Measurements from ENCODE around the gene PDP2.
"Not testable (repeated sequence)": the region's sequence is repeated elsewhere in the genome, so short reads cannot be mapped to it uniquely, and the experiment has no call there.

The PDP2 gene

DNA sequence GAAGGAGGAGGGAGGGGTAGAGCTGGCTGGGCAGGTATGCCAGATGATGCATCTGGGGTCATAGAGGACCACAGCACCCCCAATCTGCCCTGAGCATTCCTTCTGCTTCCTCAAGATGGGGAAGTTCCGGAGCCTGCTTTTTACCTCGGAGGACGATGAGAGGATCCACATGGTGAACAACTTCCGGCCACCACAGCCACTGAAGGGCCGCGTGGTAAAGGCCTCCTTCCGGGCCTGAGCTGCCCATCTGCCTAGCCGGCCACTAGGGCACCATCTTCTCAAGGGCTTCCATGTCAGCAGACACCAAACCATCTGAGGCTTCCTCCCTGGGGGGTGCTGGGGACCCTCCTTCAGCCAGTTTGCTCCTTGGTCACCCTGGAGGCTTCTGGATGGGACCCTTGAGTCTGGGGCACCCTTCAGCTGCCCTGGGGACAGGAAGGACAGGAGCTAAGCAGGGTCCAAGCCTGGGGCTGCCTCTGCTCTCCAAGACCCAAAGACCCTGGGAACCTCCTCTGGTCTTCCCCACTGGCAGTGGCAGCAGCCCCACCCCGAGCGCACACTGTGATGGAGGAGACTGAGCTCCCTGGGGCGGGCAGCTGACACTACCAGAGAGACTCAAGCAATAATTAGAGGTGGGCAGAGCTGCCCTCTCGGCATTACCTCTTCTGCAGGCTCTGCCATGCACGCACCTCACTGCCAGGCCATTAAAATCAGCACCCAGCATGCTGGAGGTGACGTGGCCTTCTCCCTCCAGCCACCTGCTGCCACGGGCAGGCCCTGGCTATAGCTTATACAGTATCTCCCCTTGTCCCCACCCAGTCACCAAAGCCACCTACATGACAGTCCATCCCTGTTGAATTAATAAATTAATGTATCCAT is 26.8 kb upstream of the PDP2 start:
- no peak for DNase-seq (ENCODE audit: low spot score)

DNA sequence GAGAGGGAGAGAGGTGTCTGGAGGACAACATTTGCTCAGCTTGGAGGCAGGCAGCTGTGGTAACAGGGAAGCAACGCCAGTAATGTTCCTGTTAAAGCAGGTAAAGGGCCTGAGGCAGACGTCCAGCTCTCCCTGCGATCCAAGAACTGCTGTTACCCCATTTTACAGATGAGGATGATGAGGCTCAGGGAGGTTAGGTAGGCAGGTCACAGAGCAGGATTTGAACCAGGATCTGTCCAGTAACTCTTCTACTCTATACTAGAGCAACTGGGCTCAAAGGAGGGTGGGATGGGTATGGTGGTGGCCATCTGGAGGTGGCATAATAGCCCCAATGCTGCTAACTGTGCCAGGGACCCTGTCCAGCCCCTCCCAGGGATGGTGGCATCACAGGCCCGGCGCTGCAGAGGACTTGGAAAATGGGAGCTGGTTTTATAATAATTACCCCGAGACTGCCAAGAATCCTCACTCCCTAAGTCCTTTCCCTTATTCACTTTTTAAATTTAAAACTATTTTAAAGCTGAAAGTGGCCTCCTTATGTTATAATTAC is 24.1 kb upstream of the PDP2 start:
- DNase-seq (ENCODE audit: low spot score): no peak

DNA sequence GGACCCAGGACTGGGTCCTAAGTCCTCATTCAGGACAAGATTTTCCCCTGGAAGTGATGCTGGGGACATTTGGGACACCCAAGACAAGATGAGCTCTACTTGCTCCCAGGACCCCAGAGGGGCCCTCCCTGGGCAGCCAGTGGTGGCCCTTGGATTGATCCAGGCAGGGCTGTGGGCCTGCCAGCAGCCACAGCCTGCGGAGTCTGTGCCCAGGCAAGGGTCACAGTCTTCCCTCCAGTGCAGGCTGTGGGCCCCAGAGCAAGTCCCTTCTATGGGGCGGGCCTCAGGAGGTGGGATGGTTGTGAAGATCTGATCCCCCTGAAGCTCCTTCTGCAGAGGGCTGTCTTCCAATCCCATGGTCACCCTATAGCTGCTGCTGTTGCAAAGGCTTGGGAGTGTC is 23.5 kb upstream of the PDP2 start:
- no peak for DNase-seq (ENCODE audit: low spot score)

DNA sequence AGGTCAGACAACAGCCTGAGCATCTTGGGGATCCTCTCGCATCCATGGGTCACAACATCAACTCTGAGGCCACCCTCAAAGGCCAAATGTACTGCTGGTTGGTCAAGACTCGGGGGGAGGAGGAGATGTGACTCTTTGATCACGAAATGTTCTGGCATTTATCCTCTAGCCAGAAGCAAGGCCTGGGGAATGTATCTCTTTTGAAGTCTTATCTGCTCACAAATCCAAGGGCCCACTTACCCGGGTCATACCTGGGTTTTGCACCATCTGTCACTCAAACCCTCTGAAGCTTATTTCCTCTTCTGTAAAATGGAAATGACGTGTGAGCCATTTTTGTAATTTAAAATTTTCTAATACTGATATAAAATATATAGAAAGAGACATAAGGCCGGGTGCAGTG is 22.9 kb upstream of the PDP2 start:
- no peak for DNase-seq (ENCODE audit: low spot score)

DNA sequence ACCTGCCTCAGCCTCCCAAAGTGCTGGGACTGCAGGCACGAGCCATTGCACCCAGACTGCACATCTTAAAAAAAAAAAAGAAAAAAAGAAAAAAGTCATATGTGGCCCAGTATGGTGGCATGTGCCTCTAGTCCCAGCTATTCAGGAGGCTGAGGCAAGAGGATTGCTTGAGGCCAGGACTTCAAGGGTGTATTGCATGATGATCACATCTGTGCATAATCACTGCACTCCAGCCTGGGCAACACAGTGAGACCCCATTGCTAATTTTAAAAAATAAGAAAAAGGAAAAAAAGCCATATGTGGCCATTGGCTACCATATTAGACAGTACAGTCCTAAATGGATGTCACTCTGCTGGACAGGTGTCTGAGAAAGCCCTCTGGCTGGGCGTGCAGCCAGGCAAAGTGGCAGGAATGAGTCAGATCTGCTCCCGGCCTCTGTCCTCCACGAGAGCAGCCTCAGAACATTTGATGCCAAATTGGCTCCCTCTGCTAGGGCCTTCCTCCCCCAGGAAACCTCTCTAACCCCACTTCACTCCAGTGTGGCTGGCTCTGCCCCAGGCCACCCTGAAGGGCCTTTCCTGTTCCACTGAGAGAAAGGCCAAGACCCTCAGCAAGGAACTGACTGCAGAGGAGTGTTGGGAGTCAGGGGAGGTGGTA is 21.4 kb upstream of the PDP2 start:
- peak; percentile 85 for DNase-seq (ENCODE audit: low spot score)

DNA sequence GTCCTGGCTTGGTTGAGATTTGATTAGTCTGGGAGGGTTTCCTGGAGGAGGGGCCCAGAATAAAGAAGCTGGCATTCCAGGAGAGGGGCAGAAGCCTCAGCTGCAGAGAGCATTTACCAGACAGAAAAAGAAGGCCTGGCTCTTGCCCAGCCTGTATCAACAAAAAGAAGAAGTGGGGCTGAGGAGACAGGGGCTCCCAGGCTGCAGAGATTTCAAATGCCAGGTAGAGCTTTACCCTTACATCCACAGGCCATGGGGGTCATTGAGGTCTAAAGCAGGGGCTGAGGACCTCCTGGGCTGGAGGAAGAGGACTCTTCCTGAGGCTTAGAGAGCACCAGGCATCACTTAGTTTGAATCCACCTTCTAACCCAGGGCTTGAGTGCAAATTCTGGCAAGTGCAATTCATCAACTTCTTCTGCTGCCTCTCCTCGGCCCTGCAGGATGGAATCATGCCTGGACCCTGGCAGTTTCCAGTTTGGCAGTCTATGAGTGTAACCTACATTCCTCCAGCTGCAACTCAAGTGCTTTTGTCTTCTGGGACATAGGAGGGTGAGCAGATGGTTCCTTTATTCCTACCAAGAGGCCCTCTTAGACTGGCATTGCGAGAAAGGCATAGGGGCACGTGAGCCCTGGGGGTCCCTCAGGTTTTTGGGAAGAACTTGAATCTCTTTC is 20.8 kb upstream of the PDP2 start:
- no peak for DNase-seq (ENCODE audit: low spot score)

DNA sequence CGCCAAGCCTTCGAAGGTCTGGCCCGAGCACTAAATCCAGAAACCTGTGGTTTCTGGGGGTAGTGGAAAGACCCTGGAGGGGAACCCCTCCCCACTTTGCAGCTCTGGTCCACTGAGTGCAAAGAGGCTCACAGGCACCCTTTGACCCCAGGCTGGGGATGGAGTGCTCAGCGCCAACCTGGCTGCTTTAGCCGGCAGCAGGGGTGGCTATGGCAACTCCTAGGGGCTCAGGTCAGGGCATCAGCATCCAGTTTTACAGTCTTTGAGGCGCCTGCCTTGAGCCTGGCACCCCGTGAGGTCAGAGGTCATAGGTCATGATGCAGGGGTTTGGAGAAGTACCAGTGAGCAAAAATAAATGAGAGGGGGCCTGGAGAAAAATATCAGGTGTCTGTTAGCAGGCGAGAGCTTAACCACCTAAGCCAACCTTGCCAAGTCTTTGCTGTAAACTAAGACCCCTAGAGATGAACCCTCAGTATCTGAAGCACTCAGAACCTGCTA is 18.2 kb upstream of the PDP2 start:
- DNase-seq (ENCODE audit: low spot score): no peak

DNA sequence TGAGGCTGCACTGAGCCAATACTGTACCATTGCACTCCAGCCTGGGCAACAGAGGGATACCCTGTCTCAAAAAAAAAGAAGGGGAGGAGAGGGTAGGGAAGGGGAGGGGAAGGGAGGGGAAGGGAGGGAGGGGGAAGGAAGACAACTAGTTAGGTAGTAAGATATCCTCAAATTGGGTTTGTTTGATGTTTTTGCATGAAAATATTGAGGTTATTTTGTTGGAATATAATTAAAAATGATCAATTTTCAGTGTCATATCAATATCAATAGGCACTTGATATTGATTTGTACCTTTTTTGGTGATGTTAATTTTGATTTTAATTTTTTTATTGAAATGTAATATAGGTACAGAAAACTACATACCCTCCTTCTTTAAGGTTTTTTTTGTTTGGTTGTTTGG is 16.6 kb upstream of the PDP2 start:
- DNase-seq (ENCODE audit: low spot score): no peak

DNA sequence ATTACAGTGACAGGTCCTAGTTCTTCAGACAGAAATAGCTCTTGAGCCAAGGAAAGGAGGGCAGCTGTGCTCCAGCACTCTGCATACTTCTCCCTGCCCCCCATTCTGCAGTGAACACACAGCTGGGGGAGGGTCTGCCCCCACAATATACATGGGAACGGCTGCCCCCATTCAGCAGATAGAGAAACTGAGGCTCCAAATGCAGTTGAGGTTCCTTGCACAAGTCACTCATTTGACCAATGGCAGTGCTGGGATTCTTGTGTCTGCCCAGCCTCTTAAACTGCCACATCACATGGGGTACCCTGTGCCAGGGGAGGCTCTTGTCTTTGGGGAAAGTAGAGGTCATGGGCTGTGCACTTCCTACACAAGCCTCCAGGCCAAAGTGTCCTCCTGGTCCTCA is 10.9 kb upstream of the PDP2 start:
- no peak for DNase-seq (ENCODE audit: low spot score)

DNA sequence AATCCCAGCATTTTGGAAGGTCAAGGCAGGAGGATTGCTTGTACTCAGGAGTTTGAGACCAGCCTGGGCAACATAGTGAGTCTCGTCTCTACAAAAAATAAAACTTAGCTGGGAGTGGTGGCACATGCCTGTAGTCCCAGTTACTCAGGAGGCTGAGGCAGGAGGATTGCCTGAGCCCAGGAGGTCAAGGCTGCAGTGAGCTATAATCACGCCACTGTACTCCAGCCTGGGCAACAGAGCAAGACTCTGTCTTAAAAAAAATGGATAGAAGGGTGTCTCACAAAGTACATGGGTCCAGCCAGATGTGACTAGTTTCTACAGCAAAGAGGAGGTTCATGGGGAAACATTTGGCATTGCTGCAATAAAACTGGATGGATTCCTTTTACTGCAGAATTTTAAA is 9.0 kb upstream of the PDP2 start:
- DNase-seq (ENCODE audit: low spot score): not testable (repeated sequence)

DNA sequence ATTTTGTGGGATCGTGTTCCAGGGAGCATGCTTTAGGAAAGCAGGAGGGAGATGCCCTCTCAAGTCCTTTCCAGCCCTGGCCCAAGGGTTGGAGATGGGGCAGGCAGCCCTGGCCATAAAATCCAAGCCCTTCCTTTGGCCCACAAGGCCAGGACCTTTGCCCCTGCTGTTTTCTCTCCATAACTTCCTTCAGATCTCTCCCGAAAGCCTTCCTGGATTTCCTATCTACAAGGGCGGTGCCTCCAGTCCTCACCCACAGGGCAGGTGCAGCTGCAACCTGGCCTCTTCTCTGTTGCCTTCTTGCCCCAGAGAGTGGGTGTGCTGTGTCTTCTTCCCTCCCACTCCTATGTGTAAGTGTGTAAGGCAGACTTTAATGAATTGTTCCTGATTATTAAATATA is 8.5 kb upstream of the PDP2 start:
- no peak for DNase-seq (ENCODE audit: low spot score)

DNA sequence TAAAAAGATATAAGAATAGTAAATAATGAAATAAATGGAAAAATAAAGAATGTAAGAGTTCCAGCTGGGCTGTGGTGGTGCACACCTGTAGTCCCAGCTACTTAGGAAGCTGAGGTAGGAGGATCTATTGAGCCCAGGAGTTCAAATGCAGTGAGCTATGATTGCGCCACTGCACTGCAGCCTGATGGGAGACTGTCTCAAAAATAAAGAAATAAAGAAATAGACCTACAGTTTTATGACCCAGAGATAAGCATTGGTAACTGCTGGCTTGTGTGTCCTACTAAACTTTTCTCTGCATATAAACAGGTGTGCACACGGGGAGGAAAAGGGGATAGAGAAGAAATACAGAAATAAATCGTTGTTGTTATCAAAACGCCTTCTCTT is 7.8 kb upstream of the PDP2 start:
- DNase-seq (ENCODE audit: low spot score): no peak

DNA sequence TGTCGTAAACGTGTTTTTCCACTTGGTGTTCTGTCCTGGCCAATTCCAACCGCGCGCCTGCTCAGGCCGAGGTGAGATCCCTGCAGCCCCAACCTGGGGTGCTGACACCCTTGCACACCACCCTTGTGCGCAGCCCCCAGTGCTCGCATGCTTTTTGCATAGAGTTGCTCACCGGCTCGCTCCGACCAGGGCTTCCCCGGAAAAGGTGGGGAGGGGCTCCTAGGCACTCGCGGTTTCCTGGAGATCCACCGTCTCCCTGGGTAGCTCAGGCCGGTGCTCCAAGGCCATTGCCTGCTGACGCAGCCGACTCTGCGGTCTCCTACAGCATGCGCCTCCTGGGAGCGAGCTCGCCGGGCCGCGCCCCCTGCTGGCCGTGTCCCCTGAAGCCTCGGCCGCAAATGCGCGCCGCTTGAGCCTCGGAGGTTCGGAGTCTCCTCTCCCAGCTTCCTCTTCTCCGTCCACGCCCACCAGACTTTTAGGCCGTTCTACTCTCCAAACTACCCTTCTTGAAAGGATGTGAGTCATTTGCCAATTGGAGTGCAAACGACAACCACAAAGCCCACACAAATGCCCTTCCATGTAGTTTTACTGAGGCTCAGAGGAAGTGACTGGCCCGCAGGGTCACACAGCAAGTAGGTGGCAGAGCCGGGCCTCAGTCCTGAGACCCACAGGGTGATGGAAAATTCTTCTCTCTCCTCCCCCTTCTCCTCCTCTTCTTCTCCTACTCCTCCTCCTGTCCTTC is 7.2 kb upstream of the PDP2 start:
- DNase-seq (ENCODE audit: low spot score): peak; percentile 94

DNA sequence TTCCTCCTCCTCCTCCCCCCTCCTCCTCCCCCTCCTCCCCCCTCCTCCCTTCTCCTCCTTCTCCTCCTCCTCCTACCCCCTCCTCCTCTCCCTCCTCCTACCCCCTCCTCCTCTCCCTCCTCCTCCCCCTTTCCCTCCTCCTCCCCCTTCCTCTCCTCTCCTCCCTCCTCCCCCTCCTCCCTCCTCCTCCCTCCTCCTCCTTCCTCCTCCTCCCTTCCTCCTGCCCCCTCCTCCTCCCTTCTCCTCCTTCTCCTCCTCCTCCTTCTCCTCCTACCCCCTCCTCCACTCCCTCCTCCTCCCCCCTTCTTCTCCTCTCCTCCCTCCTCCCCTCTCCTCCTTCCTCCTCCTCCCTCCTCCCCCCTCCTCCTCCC is 6.6 kb upstream of the PDP2 start:
- no peak for DNase-seq (ENCODE audit: low spot score)

DNA sequence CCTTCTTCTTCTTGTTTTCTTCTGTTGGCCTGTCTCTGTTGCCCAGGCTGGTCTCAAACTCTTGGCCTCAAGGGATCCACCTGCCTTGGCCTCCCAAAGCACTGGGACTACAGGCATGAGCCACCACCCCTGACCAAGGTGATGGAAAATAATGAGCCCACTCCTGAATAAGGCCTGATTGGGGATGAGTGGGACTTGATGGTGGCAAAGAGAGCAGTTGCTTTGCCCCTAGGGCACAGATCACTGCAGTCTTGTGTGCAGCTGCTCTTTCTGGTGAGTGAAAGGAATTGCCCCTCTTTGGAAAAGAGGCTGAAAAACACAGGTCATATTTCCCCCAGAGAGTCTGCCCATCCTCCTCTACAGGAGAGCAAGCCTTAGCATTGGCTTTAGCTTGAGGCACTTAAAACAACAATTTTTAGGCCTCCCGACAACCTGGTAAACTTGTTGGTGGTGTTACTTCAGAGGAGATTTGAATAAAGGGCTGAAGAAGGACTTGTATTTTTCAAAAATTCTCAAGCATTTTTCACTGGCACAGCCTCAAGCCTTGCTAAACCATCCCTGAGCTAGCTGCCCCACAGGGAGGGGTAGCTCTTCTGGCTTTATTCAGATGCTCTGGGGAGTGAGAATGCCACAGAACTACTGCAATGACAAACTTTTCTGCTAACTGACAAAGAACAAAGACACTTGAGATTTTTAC is 6.1 kb upstream of the PDP2 start:
- peak; percentile 40 for DNase-seq (ENCODE audit: low spot score)

DNA sequence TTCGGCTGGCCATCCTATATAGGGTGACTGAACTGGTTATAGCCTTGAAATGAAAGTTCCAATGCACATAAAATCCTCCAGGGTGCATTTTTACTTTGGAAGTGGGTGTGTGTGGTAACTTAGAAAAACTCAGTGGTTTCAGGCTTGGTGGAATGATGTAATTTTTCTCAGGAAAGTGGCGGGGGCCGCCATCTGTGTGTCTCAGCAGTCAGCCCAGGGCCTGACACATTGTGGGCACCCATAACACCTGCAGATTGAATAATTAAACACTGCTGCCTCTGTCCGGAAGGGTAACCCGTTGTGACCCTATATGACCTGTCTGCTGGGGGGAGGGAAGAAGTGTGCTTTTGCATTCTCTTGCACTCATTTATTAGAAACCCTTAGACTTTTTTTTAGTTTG is 2.2 kb upstream of the PDP2 start:
- DNase-seq (ENCODE audit: low spot score): no peak

DNA sequence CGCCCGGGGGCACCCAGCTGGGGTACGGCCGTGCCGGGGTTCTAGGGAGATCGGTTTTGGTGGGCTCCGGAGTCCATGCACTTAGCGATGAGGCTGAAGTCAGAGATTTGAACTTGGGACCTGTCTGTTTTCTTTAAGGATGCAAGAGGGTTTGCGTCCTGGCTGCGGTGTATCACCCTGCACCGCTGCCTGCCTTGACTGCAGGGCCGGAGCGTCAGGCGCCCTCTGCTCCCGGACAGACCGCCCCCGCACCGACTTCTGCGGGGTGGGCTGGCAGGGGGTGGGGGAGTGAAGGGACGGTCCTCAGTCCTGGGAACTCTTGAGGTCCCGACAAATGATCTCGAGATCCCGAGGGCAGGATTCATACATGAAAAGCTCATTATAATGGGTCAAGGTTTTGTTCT is 701 bp downstream of the PDP2 start:
- no peak for DNase-seq (ENCODE audit: low spot score)

DNA sequence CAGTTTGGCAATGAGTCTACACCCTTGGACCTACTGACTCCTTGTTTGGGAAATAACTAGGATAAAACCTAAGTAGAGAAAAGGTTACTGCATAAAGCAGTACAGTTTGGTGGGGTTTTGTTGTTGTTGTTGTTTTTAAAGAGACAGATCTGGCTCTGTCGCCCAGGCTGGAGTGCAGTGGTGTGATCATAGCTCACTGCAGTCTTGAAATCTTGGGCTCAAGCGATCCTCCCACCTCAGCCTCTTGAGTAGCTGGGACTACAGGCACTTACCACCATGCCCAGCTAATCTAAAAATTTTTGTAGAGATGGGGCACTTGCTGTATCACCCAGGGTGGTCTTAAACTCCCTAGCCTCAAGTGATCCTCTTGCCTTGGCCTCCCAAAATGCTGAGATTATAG is 1.2 kb downstream of the PDP2 start:
- DNase-seq (ENCODE audit: low spot score): no peak

DNA sequence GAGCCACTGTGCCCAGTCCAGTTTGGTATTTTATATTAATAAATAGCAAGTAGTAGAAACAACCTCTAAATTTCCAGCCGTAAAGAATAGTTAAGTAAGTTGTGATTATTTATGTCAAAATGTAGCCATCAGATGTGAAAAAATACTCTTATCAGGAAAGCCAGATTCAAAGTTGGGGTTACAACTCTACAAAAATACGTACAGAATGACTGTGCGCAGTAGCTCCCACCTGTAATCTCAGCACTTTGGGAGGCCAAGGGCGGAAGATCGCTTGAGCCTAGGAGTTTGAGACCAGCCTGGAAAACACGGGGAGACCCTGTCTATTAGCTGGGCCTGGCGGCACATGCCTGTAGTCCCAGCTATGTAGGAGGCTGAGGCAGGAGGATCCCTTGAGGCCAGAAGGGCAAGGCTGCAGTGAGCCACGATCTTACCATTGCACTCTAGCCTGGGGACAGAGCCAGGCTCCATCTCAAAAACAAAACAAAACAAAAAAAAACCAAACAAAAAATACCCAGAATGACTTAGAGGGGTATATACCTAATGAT is 1.7 kb downstream of the PDP2 start:
- DNase-seq (ENCODE audit: low spot score): no peak

DNA sequence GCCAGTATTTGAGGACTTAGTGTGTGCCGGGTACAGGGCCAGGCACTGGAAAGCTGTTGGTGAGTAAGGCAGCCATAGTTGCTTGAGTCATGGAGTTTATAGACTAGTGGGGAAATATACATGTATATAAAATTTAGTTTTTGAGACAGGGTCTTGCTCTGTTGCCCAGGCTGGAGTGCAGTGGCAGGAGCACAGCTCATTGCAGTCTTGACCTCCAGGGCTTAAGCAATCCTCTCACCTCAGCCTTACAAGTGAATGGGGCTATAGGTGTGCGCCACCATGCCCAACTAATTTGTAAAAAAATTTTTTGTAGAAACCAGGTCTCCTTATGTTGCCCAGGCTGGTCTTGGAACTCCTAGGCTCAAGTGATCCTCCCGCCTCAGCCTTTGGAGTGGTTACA is 2.4 kb downstream of the PDP2 start:
- DNase-seq (ENCODE audit: low spot score): no peak

DNA sequence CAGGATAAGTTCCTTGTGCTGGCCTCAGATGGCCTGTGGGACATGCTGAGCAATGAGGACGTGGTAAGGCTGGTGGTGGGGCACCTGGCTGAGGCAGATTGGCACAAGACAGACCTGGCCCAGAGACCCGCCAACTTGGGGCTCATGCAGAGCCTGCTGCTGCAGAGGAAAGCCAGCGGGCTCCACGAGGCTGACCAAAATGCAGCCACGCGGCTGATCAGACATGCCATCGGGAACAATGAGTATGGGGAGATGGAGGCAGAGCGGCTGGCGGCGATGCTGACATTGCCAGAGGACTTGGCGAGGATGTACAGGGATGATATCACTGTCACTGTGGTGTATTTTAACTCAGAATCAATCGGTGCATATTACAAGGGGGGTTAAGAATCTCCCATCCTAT is 5.2 kb downstream of the PDP2 start:
- DNase-seq (ENCODE audit: low spot score): no peak

All from AG08395 (cell line).